Activated CD4-positive, CD25-positive, alpha-beta regulatory T cell treated with anti-CD3 and anti-CD28 coated beads, Interleukin-2, amount 50 U/mL, for 16 hours (primary cell): ENCODE results near the gene CYFIP1.

Experiments
- DNase-seq: peaks from one replicate; pipeline ENCODE4 v3.0.0-alpha.2; 2020; ENCODE audit warnings: low read depth, low spot score

The CYFIP1 gene

DNA sequence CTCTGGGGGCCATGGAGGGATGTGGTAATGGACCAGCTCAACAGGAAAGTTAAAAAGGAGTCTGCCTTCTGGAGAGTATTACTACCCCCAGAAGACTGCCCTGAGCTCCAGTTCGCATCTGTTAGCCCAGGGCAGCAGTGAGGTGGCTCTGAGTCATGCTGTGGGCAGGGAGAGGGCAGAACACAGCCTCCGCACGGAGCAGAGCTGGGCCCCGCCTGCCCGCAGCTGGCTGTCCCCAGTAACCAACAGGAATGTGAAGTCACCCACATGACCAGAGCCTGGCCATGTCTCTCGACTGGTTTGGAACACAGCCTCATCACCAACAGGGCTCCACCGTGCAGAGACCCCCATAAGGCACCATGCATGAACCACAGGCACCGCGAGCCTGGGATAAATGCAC, 62.1 kb downstream of the CYFIP1 start:
- DNase-seq = no peak

DNA sequence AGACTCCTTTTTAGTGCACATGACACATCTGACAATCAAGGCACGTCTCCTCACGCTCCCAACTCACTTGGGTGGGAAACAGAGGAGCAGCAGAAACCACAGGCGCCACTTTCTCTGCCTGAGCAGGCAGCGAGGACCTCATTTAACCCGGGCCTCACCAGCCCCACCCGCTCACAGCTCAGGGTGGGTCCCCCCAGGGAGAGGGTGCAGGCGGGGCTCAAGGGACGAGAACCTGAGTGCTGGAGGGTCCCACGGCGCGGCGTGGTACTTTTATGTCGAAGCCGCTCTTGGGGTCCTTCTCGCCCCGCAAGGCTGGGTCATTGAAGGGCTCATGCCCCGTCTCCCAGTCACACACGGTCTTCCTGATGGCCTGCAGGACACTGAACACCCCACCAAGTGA, 62.6 kb downstream of the CYFIP1 start:
- DNase-seq = no peak

DNA sequence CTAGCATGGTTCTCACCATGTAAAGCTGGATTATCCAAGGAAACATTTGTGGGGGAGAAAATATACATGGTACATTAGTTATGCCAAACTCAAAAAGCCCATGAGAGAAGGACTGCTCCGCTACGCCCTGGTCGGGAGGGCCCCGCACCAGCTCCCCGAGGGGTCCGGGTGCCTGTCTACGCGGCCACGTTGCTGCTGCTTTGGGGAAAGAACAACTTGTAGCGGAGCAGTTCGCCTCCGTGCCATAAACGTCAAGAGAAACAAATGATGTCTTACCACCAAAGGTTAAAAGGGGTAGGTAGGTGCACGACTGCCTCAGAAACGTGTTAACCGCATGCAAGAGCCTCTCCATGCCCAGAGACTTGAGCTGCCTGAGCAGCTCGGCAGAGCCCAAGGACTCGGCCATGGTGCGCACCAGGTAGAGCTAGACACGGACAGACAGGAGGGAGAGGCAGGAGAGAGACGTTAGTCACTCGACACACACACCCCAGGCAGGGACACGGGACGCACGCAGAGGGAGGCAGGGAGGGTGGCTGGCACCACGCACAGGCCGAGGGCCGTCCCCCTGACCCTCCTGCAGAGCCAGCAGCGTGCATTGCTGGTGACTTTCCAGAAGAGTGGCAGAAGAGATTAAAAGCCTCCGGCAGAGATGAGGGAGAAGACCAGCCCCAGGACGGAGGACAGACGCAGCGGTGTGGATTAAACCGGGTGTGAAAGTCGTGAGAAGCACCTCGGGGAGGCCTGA, 63.4 kb downstream of the CYFIP1 start:
- DNase-seq = no peak

DNA sequence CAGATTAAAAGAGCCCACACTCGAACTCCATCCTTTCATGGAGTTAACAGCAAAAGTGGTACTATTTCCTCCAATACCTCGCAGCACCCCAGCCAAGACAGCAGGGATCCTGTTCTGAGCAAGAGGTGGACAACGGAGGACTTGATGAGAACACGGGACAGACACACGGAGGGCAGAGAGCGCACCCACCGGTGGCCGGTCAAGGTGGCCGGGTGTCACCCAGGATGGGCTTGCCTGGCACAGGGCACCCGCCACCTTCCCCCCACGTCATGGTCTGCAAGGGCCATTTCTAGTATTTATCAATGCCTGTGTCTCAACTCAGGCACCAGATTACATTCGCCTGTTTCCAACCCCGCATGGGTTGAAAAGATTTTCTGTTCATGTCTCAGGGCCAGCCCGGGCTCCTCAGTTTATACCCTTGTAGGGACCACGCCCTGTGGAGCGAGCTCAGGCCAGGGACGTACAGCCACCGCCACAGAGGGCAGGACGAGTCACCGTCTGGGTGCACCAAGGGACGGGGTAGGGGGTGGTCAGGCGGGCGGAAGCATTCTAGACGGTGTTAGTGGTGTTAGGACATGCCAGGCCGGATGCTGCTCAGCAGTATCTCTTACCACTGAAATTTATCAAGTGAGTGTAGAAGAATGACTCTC, 64.2 kb downstream of the CYFIP1 start:
- DNase-seq = no peak

DNA sequence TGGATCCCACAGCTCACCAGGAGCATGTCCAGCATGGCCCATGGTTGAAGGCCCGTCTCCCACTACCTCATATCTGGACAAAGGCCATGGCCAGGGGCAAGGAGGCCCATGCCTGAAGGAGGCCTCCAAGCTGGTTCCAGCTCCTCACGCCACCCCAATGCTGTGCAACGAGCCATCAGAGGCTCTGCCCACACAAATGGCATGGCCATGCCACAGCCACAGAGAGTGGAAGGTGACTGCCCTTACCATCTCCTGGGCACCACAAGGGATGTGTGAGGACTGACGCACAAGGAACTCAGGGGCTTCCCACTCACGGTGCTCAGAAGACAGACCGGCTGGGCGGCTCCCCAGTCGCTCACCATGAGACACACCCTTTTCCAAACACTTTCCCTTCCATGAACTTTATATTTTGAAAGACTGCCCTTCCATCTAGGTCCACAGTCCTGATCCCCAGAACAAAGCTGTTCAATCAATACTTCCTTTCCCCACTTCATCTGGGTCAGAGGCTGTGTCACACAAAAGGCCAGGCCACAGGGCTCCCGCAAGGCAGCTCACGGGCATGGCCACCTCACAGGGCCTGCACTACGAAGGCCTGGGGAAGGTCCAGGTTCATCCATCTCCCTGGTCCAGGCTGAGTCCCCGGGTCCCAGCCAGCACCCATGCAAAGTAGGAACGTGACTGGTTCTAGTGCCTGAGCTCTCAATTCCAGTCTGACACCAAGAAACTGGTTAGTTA, 66.4 kb downstream of the CYFIP1 start:
- DNase-seq = no peak

DNA sequence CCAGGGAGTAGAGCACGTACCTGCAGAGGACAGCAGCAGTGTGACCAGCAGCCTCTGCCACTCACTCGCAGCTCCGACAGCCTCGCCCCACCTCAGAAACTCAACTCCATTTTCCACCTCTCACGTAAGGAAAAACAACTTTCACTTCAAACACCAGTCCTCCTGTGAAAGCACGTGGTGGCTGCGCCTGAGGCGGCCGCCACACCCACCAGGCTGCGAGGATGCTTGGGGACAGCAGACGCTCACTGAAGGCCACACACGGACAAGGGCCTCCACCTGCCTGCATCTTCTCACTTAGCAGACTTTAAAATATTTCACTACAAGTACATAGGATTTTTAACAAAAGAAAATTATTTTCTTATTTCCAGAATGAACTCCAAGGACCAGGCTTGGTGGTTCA, 67.9 kb downstream of the CYFIP1 start:
- no peak for DNase-seq

DNA sequence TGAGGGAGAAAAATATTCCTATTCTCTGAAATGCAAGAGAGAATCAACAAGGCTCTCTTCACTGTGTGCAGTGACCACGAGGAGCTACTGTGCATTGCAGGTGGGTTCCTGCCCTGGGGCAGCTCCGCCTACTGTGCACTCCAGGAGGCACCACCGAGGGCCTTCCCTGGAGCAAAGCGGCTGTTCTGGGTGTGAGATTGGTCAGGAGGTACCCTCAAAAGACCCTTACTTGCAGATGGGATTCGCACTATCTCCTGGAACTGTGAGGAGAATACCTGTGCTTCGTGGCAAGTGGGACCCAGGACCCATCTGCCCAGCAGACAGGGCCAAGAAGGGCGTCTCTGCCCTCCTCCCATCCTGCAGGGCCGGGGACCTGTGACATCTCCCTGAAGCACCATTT, 68.9 kb downstream of the CYFIP1 start:
- DNase-seq = no peak

DNA sequence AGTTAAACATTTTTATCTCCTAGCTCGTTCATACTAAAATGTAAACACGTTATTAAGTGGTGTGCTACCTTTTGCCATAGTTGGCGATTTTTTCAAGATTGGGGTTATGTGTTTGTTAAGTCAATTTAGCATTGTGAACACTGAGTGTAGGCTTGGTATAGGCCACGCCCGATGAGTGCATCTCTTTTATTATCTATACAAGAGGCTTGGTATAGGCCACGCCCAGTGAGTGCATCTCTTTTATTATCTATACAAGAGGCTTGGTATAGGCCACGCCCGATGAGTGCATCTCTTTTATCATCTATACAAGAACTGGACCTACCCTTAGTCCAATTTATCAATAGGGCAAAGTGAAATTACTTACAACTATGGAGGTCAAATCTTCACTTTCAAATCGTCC, 71.3 kb downstream of the CYFIP1 start:
- DNase-seq = no peak

DNA sequence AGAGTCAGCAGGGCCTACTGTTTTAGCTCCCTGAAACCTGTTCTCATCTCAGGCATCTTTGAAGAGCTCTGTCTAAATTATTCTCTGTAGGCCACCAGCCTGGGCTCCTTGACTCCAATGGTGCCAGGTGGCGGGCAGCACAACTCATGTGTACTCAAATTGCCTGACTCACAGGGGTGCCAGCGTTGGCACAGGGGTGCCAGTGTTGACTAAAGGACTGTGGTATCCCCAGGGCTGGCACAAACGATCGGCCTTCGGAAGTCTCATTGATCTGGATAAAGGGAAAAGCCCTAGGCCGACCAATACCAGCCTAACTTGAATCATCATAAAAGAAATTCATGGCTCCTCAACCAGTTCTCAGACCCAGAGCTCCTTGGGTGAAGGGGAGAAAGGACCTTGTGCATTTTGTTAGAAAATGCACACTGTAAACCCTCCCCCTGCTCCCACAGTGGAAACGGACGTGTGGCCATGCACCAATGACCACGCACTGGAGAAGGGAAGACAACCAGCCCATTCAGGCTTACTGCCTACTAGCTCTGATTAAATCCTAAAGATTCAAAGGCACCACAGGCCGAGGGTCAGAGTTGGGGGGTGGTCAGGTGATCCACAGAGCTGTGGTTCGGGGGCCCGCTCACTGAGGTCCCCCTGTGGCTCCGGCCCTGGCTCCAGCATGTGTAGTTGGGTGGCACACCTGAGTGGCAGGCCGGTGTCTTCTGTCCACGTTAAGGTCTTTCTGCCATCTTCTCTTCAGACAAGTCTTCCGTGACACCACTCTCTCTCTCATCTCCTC, 72.8 kb downstream of the CYFIP1 start:
- no peak for DNase-seq

DNA sequence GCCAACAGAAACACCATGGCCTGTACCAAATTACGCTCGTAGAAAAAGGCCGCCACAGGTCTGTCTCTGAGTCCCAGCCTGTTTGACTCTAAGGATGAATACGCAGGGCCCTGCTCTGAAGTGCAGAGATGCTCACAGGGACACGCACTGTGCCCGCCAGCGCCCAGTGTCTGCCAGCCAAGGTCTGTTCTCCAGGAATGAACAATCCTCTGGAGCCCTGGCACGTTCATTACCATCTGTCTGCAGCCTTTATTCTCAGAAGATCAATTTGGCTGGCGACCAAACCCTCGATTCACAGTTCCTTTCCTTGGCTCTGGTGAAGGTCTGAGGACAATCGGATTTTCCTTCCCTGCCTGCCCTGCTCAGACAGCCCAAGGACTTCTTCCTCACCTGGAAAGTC, 75.4 kb downstream of the CYFIP1 start:
- no peak for DNase-seq

DNA sequence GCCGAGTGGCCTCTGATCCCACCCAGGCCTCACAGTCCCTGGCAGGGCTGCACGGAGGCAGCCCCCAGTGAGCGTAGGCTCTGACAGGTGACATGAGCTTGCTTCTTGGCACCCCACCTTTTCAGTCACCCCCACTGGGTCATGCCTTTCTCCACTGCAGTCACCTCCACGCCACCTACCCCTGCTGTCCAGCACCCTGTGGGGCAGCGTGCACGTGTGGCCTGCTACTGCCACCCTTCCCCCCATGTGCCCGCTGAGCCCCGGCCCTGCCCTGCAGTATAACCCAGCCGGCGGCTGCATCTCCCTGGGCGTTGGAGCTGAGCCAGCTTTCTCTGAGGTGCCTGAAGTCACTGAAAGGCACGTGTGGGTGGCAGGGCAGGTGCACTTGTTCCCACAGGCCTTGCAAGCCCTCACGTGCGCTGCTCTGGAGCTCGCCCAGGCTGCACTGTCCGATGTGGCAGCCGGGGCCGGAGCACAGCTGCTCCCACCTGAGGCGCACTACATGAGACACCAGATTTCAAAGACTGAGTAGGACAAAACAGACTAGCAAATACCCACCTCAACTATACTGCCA, 76.1 kb downstream of the CYFIP1 start:
- no peak for DNase-seq

DNA sequence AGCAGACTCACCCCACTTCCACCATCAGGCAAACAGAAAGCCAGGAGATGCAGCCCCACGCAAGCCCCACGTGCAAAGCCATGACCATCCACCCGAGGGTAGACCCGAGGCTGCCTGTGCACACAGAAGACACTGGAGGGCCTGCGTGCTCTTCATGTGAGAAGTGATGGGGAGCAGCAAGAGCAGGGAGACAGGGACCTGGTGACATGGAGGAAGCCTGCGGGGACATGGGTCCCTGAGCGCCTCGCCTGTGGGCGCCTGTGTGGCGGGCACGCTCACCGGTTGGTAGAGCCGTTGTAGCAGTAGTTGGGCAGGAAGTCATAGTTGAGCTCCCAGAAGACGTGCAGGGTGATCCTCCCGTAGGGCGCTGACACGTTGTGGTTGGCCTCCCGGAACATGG, 76.7 kb downstream of the CYFIP1 start:
- DNase-seq = no peak

DNA sequence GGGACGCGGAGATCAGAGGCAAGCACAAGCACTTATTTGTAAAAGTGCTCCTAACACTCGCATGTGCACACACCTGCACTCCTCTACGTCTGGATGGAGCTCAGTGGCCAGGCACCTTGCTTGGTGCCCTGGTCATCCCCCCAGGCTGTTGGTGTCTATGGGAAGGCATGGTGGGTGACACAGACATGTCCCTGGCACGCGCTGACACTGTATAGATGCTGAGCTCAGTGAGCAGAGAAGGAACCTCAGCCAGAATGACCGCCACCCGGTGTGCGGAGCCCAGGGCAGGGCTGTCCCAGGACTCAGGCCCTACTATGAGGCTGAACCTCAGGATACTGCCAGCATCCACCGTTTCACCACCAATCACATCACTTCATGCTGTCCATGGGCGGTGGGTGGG, 77.2 kb downstream of the CYFIP1 start:
- no peak for DNase-seq

DNA sequence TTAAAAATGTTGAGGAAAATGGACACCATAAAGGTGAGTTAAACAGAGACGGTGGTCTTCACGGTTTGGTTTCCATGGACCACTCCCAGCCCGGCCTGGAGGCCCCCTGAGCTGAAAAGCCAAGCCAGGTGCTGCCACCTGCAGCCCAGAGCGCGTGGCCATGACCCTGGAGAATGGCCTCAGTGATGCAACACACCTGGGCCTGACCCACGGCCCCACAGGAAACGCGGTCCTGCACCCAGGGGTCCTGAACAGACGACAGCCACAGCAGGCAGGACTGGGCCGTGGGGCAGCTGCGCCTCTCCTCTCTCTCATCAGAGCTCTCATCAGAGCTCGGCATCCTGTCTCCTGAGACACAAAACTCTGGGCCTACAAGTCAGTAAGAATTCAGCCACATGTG, 77.6 kb downstream of the CYFIP1 start:
- DNase-seq = no peak

DNA sequence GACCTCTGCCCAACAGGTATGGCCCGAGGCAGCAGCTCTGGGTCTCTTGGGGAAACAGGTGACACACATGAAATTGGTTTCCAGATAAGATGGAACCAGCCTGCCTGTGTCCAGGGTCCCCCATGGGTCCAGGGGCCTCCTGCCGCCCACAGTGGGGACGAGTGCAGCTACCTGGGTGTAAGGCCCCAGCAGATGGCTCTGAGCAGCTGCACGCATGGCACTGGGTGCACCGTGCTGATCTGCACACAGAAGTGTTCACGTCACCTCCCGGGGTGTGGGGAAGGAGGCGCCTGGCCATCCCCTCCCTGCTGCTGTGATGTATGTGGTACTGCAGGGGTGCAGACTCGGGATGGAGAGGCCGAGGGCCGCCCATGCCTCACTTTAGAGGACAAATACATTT, 78.1 kb downstream of the CYFIP1 start:
- DNase-seq = no peak

DNA sequence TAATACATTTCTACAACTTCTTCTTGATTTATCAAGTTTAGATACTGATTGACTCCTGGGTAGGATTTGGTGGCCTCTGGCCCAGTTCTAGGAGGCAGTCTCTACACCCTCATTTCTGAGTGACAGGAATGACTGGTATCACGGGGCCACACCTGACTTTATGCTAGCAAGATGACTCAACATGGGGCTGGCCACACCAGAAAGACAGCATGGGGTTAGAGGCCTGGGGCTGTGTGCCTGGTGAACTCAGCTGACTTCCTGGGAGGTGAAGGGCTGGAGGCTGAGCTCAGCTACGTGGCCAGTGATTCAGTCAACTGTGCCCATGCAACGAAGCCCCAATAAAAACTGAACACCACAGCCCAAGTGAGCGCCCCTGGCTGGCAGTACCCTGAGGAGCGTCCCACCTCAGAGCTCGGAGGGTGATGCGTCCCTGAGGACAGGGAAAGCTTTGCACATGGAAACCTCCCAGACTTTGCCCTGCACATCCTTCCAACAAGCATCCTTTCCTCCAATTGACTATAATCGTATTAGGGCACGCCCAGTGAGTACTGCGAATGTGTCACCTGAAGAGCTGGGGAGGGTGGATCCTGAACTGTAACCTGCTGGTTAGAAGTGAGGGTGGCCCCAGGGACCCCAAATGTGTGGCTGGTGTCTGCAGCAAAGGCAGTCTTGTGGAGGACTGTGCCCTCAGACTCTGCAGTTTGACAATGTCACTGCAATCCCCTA, 84.5 kb downstream of the CYFIP1 start:
- no peak for DNase-seq

DNA sequence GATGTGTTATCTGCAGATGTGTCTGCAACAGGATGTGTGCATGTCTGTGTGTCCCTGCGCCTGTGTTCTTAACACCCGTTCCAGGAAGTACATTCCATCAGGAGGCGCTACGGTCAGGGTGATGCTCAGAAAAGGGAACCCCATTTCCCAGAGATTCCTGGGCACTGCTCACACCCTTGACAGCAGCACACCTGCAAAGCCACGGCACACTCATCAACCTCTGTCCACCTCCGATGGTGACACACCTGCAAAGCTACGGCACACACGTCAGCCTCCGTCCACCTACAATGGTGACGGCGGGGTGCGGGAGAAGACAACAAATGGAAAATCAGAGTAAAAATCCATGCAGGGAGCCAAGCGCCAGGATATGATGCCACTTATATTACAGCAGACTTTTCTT, 86.3 kb downstream of the CYFIP1 start:
- DNase-seq = no peak

DNA sequence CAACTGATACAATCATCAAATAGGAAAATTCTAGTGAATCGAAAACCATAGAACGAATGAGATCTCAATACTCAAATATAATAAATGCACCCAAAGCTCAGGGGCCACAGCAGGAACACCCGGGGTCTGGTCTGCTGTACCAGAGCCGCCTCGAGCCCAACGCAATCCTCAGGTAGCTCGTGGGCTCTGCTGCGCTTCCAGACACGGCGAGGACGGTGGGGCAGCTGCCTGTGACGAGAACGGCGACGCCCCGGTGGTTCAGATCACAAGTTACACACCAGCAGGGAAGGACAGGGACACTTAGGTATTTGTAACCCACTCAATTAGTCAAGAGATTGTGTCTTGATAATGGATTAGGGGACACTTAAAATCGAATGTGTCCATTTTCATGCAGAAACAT, 87.1 kb downstream of the CYFIP1 start:
- no peak for DNase-seq

DNA sequence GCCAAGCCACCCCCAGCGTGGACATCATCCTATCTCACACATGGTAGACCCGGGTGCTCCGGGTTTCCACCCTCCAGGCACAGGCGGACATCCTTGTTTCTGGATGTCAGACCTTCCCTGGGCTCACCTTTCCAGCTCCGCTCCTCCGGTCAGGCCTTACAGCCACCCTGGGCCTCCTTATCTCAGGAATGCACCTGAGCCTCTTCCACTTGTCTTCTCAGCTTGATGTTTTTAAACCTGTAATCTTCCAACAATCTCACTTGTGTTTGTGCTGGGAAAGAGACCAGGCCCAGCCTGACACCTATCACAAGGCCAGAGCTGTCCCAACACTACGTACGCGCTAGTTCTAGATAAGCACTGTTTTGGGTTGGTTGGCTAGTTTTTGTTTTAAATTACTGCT, 87.8 kb downstream of the CYFIP1 start:
- DNase-seq = no peak

DNA sequence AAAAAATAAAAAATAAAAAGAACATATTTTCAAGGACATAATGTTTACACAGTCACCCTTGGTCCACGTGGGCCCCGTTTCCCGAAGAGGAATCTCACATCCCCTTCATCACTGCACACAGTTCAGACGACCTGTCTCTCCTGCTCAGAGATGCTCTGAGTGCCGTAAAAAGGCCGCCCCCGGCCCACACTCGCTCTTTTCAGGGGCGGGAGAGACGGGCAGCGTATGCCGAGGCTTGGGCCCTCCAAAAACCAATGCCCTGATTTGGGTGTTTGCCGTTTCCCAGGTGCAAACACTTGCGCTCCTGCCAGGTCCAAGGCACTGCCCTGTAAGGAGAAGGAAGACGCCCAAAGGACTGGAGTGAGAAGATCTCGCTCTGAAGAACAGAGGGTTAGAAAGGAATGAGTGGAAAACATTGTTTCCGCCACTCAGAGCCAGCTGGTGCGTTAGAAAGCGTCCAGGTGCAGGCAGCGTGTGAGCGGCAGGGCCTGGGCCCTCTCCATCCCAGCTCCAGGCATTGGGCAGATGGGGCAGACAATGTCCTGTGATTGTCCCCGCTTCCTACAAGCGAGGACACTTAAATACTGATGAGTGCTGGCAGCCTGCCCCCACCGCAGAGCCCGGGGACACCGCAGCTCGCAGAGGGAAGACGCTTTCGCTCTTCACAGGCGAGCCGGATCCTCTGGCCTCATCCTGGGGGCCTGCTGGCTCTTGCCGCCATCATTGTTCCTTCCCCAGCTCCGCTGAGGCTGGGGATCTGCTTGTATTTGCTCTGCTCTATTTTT, 88.5 kb downstream of the CYFIP1 start:
- DNase-seq = no peak
